GOT3 (cell line): Measurements from ENCODE around the gene TTYH2.
"Not testable (repeated sequence)": the region's sequence is repeated elsewhere in the genome, so short reads cannot be mapped to it uniquely, and the experiment has no call there.

Experiments
- DNase-seq: peaks from one replicate; lab custom pipeline; 2025; ENCODE audit warnings: mixed read lengths; lab: John Stamatoyannopoulos, UW

TTYH2 gene

GRCh38 chr17:74237321-74237720 is 23.9 kb downstream of the TTYH2 start:
- no peak for DNase-seq

GRCh38 chr17:74239172-74239571 is 25.8 kb downstream of the TTYH2 start:
- no peak for DNase-seq

- no peak for DNase-seq
These were observed 27.3 kb downstream of the TTYH2 start for GRCh38 chr17:74240618-74241205.

- no peak for DNase-seq
These were observed 28.1 kb downstream of the TTYH2 start for GRCh38 chr17:74241431-74241830.

- no peak for DNase-seq
These were observed 28.5 kb downstream of the TTYH2 start for GRCh38 chr17:74241847-74242246.

- no peak for DNase-seq
These were observed 29.8 kb downstream of the TTYH2 start for GRCh38 chr17:74243013-74243755.

GRCh38 chr17:74244128-74244527 is 30.8 kb downstream of the TTYH2 start:
- DNase-seq, result no peak

GRCh38 chr17:74244548-74244947 is 31.2 kb downstream of the TTYH2 start:
- DNase-seq, result no peak

- no peak for DNase-seq
These were observed 31.9 kb downstream of the TTYH2 start for GRCh38 chr17:74245145-74245831.

GRCh38 chr17:74245871-74246270 is 32.5 kb downstream of the TTYH2 start:
- no peak for DNase-seq

GRCh38 chr17:74249590-74250270 is 36.4 kb downstream of the TTYH2 start:
- no peak for DNase-seq

GRCh38 chr17:74250324-74250995 is 37.1 kb downstream of the TTYH2 start:
- no peak for DNase-seq

GRCh38 chr17:74251051-74251450 is 37.7 kb downstream of the TTYH2 start:
- DNase-seq, result no peak

GRCh38 chr17:74251569-74251968 is 38.2 kb downstream of the TTYH2 start:
- no peak for DNase-seq

GRCh38 chr17:74252211-74252610 is 38.8 kb downstream of the TTYH2 start:
- DNase-seq, result no peak

- DNase-seq, result no peak
These were observed 39.7 kb downstream of the TTYH2 start for GRCh38 chr17:74253036-74253435.

GRCh38 chr17:74257311-74257710 is 43.9 kb downstream of the TTYH2 start:
- no peak for DNase-seq

GRCh38 chr17:74259667-74260524 is 46.5 kb downstream of the TTYH2 start:
- no peak for DNase-seq

GRCh38 chr17:74260525-74260850 is 47.1 kb downstream of the TTYH2 start:
- DNase-seq, result no peak

- DNase-seq, result no peak
These were observed 49.2 kb downstream of the TTYH2 start for GRCh38 chr17:74262601-74263000.

GRCh38 chr17:74267054-74267453 is 53.7 kb downstream of the TTYH2 start:
- DNase-seq, result not testable (repeated sequence)
